CD8-positive, alpha-beta memory T cell (primary cell): ENCODE data around the gene RFX4. TPM values are rescaled to one million over a fixed set of nuclear protein-coding genes. Genes with fewer than 3 reads are reported as not detected.
"Not testable (repeated sequence)": the region's sequence is repeated elsewhere in the genome, so short reads cannot be mapped to it uniquely, and the experiment has no call there.

ENCODE experiments used
- CTCF ChIA-PET: fragments of 350-600 bp; sonication (Branson Sonifier 250); formaldehyde crosslinking; loops from one replicate; lab custom pipeline; 2021; ENCODE audit warnings: antibody characterized with exemption; lab: Charles Lee
- POLR2A ChIA-PET: fragments of 350-600 bp; sonication (Branson Sonifier 250); formaldehyde crosslinking; loops from one replicate; lab custom pipeline; 2021; ENCODE audit warnings: antibody characterized with exemption; lab: Charles Lee
- DNase-seq, 5 donors: peaks; one replicate each; pipeline versions ENCODE4 v3.0.0 to v3.0.0-alpha.2; 2020 to 2022; ENCODE audit warnings: mixed read lengths in 1 of 5
- H3K27ac ChIP-seq: one replicate; pipeline ENCODE4 v1.7.0; 2013; ENCODE audit warnings: low read depth, mild to moderate bottlenecking, low read length, moderate library complexity
- H3K27me3 ChIP-seq: 2 replicates; pipeline ENCODE4 v1.7.0; 2013; ENCODE audit warnings: low read length, mild to moderate bottlenecking; ENCODE audit not compliant: insufficient read depth, poor library complexity, severe bottlenecking
- H3K36me3 ChIP-seq: 2 replicates; pipeline ENCODE4 v1.7.0; 2013; ENCODE audit warnings: mild to moderate bottlenecking, low read length, moderate library complexity; ENCODE audit not compliant: insufficient read depth
- H3K4me1 ChIP-seq: 2 replicates; pipeline ENCODE4 v1.7.0; 2013; ENCODE audit warnings: mild to moderate bottlenecking, low read length, moderate library complexity; ENCODE audit not compliant: insufficient read depth
- H3K4me3 ChIP-seq: 2 replicates; pipeline ENCODE4 v1.7.0; 2013; ENCODE audit warnings: mild to moderate bottlenecking, low read length
- H3K9me3 ChIP-seq: 2 replicates; pipeline ENCODE4 v1.7.0; 2013; ENCODE audit warnings: mild to moderate bottlenecking, low read length
- H3K27ac Mint-ChIP-seq, 8 donors: one replicate each; pipeline ENCODE4 v1.8.0; 2020 to 2021; ENCODE audit warnings: mixed read lengths in 8 of 8, mild to moderate bottlenecking in 6 of 8, inconsistent platforms in 3 of 8, moderate library complexity in 3 of 8
- H3K27me3 Mint-ChIP-seq, 2 donors: one replicate each; pipeline ENCODE4 v1.8.0; 2020 to 2021; ENCODE audit warnings: mixed read lengths in 2 of 2, mild to moderate bottlenecking in 1 of 2, moderate library complexity in 1 of 2
- H3K36me3 Mint-ChIP-seq, 3 donors: one replicate each; pipeline ENCODE4 v1.8.0; 2020 to 2021; ENCODE audit warnings: mixed read lengths in 3 of 3, inconsistent platforms in 1 of 3, mild to moderate bottlenecking in 1 of 3
- H3K4me1 Mint-ChIP-seq, 3 donors: one replicate each; pipeline ENCODE4 v1.8.0; 2020 to 2021; ENCODE audit warnings: mixed read lengths in 3 of 3, inconsistent platforms in 1 of 3, mild to moderate bottlenecking in 1 of 3
- H3K4me3 Mint-ChIP-seq, 7 donors: one replicate each; pipeline ENCODE4 v1.8.0; 2020 to 2021; ENCODE audit warnings: mixed read lengths in 7 of 7, mild to moderate bottlenecking in 6 of 7, moderate library complexity in 4 of 7, inconsistent platforms in 2 of 7
- H3K9me3 Mint-ChIP-seq, 5 donors: one replicate each; pipeline ENCODE4 v1.8.0; 2020 to 2022; ENCODE audit warnings: mixed read lengths in 5 of 5, mild to moderate bottlenecking in 3 of 5, moderate library complexity in 2 of 5, inconsistent platforms in 1 of 5
- polyA plus RNA-seq: library from polyadenylated mRNA; unstranded; fragments of 300-500 nt; fragmentation: Illumina TruSeq; gene quantifications from one replicate; pipeline ENCODE4 v1.2.3, GENCODE V29; 2021
- total RNA-seq, 2 experiments: library from RNA; stranded (reverse); gene quantifications; one replicate each; pipeline ENCODE4 v1.2.3, GENCODE V29; 2021

Gene RFX4
- total and polyA plus RNA-seq, 3 experiments from 2014 or later, result not detected

- Mint-ChIP-seq H3K9me3 (no peaks in the 10 kb centered on the region), H3K27ac (no peak overlapping the region), H3K4me1 (peaks cover 3 to 7% (median 4%) of the 10 kb centered on the region in 3 donors), H3K27me3 (peaks cover 4 to 7% of the 10 kb centered on the region in 2 donors), H3K36me3 (no peaks in the 10 kb centered on the region), H3K4me3 (no peak overlapping the region)
- H3K36me3 ChIP-seq, result no peaks in the 10 kb centered on the region
- H3K4me3 ChIP-seq, result no peak overlapping the region
- ChIA-PET CTCF (no interaction called here), POLR2A (no interaction called here)
- no peaks in the 10 kb centered on the region for H3K9me3 ChIP-seq
- H3K4me1 ChIP-seq, result no peaks in the 10 kb centered on the region
- no peak for DNase-seq
- H3K27ac ChIP-seq, result no peak overlapping the region
- H3K27me3 ChIP-seq, result no peaks in the 10 kb centered on the region
Observed at GRCh38 chr12:106721915-106722314, 139.1 kb downstream of the RFX4 start.

GRCh38 chr12:106722837-106723236 is 140.0 kb downstream of the RFX4 start:
- Histone ChIP-seq H3K4me1 (no peaks in the 10 kb centered on the region), H3K4me3 (no peak overlapping the region), H3K9me3 (no peaks in the 10 kb centered on the region), H3K36me3 (no peaks in the 10 kb centered on the region), H3K27me3 (no peaks in the 10 kb centered on the region), H3K27ac (no peak overlapping the region)
- peaks cover 4 to 5% of the 10 kb centered on the region in 2 donors for H3K27me3 Mint-ChIP-seq
- ChIA-PET CTCF (no interaction called here), POLR2A (no interaction called here)
- H3K4me3 Mint-ChIP-seq, result no peak overlapping the region
- no peak for DNase-seq
- H3K36me3 Mint-ChIP-seq, result no peaks in the 10 kb centered on the region
- peak overlapping the region in 2 of 8 donors; percentile 66 to 71 for H3K27ac Mint-ChIP-seq
- H3K4me1 Mint-ChIP-seq, result peaks cover 3 to 7% (median 4%) of the 10 kb centered on the region in 3 donors
- no peaks in the 10 kb centered on the region for H3K9me3 Mint-ChIP-seq

- Mint-ChIP-seq H3K4me3 (peak overlapping the region in 1 of 7 donors; percentile 25), H3K27ac (peak overlapping the region in 2 of 8 donors; percentile 16 to 51), H3K36me3 (no peaks in the 10 kb centered on the region), H3K27me3 (peaks cover 4 to 5% of the 10 kb centered on the region in 2 donors), H3K4me1 (peaks cover 3 to 7% (median 4%) of the 10 kb centered on the region in 3 donors), H3K9me3 (no peaks in the 10 kb centered on the region)
- no peak for DNase-seq
- Histone ChIP-seq H3K27ac (no peak overlapping the region), H3K27me3 (no peaks in the 10 kb centered on the region), H3K4me1 (no peaks in the 10 kb centered on the region), H3K36me3 (no peaks in the 10 kb centered on the region), H3K9me3 (no peaks in the 10 kb centered on the region), H3K4me3 (no peak overlapping the region)
- CTCF ChIA-PET, result no interaction called here
- POLR2A ChIA-PET, result no interaction called here
Observed at GRCh38 chr12:106723416-106723815, 140.6 kb downstream of the RFX4 start.

DNA sequence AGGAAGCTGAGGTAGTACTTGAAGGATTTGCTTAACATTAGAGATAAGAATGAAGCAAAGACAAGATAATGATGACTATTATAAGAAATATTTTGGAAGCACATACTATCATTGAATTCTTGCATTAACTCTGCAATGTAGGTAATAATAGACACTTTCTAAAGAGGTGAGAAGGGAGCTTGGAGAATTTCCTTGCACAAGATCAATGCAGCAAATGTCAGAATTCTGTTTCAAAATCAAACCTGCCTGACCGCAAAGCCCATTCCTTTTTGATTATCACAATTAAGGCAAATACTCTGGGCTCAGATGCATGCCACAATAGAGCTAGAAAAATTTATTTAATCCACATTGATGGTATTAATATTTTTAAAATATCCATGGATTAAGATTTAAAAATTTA is 141.3 kb downstream of the RFX4 start:
- ChIA-PET POLR2A (no interaction called here), CTCF (no interaction called here)
- Histone ChIP-seq H3K27ac (no peak overlapping the region), H3K36me3 (no peaks in the 10 kb centered on the region), H3K27me3 (no peaks in the 10 kb centered on the region), H3K9me3 (no peaks in the 10 kb centered on the region), H3K4me1 (no peaks in the 10 kb centered on the region), H3K4me3 (no peak overlapping the region)
- H3K4me1 Mint-ChIP-seq, result peaks cover 3 to 7% (median 4%) of the 10 kb centered on the region in 3 donors
- no peaks in the 10 kb centered on the region for H3K9me3 Mint-ChIP-seq
- H3K27ac Mint-ChIP-seq, result no peak overlapping the region
- H3K4me3 Mint-ChIP-seq, result no peak overlapping the region
- no peaks in the 10 kb centered on the region for H3K36me3 Mint-ChIP-seq
- DNase-seq, result no peak
- H3K27me3 Mint-ChIP-seq, result peaks cover 4% of the 10 kb centered on the region in 2 donors

- ChIA-PET POLR2A (no interaction called here), CTCF (no interaction called here)
- Histone ChIP-seq H3K9me3 (no peaks in the 10 kb centered on the region), H3K4me3 (no peak overlapping the region), H3K27ac (no peak overlapping the region), H3K36me3 (no peaks in the 10 kb centered on the region), H3K27me3 (no peaks in the 10 kb centered on the region), H3K4me1 (no peaks in the 10 kb centered on the region)
- no peak overlapping the region for H3K4me3 Mint-ChIP-seq
- no peak for DNase-seq
- H3K27ac Mint-ChIP-seq, result no peak overlapping the region
- peaks cover 3 to 7% (median 4%) of the 10 kb centered on the region in 3 donors for H3K4me1 Mint-ChIP-seq
- no peaks in the 10 kb centered on the region for H3K9me3 Mint-ChIP-seq
- H3K27me3 Mint-ChIP-seq, result peaks cover 0 to 4% of the 10 kb centered on the region in 2 donors
- no peaks in the 10 kb centered on the region for H3K36me3 Mint-ChIP-seq
Observed at GRCh38 chr12:106724934-106725333, 142.1 kb downstream of the RFX4 start.

- H3K36me3 ChIP-seq, POLR2A ChIA-PET, H3K27ac ChIP-seq, H3K27me3 ChIP-seq, CTCF ChIA-PET, H3K27me3 Mint-ChIP-seq, DNase-seq, H3K9me3 ChIP-seq, H3K4me1 ChIP-seq, H3K4me3 ChIP-seq, H3K9me3 Mint-ChIP-seq, H3K4me1 Mint-ChIP-seq: not testable (repeated sequence)
- Mint-ChIP-seq H3K27ac (peak overlapping the region in 1 of 8 donors; percentile 18), H3K36me3 (peaks cover 0 to 10% (median 0%) of the 10 kb centered on the region in 3 donors), H3K4me3 (peak overlapping the region in 1 of 7 donors; percentile 49)
Observed at GRCh38 chr12:106726603-106727202, 143.9 kb downstream of the RFX4 start.

DNA sequence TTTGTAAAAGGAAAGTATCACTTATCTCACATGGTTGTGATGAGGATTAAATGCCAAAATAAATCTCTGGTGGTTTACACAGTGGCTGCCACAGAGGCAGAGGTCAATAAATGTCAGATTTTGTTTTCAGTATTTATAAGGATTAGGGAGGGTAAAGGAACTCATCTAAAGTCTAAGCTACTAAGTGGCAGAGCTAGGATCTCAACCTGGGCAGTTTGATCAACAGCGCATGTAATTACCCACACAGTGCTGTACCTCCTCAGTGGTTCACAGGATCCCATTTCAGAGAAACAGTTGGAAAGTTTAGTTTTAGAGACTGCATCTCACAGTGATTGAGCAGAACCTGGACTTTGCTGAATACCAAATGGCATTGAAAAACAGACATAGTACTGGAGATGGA is 146.8 kb downstream of the RFX4 start:
- Mint-ChIP-seq H3K9me3 (no peaks in the 10 kb centered on the region), H3K27ac (peak overlapping the region in 1 of 8 donors; percentile 11), H3K27me3 (peaks cover 0 to 4% of the 10 kb centered on the region in 2 donors), H3K36me3 (peaks cover 0 to 14% (median 0%) of the 10 kb centered on the region in 3 donors), H3K4me1 (no peaks in the 10 kb centered on the region), H3K4me3 (no peak overlapping the region)
- H3K36me3 ChIP-seq, result no peaks in the 10 kb centered on the region
- DNase-seq, result no peak
- no peak overlapping the region for H3K27ac ChIP-seq
- ChIA-PET POLR2A (no interaction called here), CTCF (interaction anchor here (1.1 kb wide), 1 partner anchor 9 kb away, joined by 4 read pairs; no protein-coding TSS in a partner anchor)
- H3K4me1 ChIP-seq, result no peaks in the 10 kb centered on the region
- H3K27me3 ChIP-seq, result no peaks in the 10 kb centered on the region
- H3K9me3 ChIP-seq, result no peaks in the 10 kb centered on the region
- no peak overlapping the region for H3K4me3 ChIP-seq

DNA sequence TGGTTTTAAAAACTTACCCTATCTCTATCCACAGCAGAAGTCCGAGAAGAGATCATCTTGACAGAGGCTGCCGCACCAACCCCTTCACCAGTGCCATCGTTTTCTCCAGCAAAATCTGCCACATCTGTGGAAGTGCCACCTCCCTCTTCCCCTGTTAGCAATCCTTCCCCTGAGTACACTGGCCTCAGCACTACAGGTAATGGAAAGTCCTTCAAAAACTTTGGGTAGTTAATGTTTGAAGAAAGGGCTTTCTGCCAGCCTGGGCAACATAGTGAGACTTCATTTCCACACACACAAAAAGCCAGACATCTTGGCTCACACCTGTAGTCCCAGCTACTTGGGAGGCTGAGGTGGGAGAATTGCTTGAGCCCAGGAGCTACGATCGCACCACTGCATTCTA is 150.1 kb downstream of the RFX4 start:
- peaks cover 0 to 14% (median 1%) of the 10 kb centered on the region in 3 donors for H3K36me3 Mint-ChIP-seq
- Histone ChIP-seq H3K4me3 (no peak overlapping the region), H3K9me3 (no peaks in the 10 kb centered on the region), H3K27me3 (no peaks in the 10 kb centered on the region), H3K27ac (no peak overlapping the region), H3K4me1 (no peaks in the 10 kb centered on the region), H3K36me3 (no peaks in the 10 kb centered on the region)
- H3K27ac Mint-ChIP-seq, result no peak overlapping the region
- no peak for DNase-seq
- CTCF ChIA-PET, result no interaction called here
- no peak overlapping the region for H3K4me3 Mint-ChIP-seq
- H3K27me3 Mint-ChIP-seq, result no peaks in the 10 kb centered on the region
- peaks cover 0 to 6% (median 3%) of the 10 kb centered on the region in 3 donors for H3K4me1 Mint-ChIP-seq
- POLR2A ChIA-PET, result no interaction called here
- H3K9me3 Mint-ChIP-seq, result no peaks in the 10 kb centered on the region
